Adrenal gland (tissue), 12 donors: ENCODE results near the gene LRRC56. TPM values are rescaled to one million over a fixed set of nuclear protein-coding genes. Genes with fewer than 3 reads are reported as not detected.
A peak's percentile ranks its signal among the peaks of the same experiment; 100 is the strongest.

Experiments
- DNase-seq, 7 donors: peaks; one replicate each; pipeline ENCODE4 v3.0.0-alpha.2; 2019 to 2020
- H3K27ac ChIP-seq, 5 donors: fragments of 200-600 bp; sonication (generic) in 4 of 5; 1 replicate in 3 of 5; 2 replicates in 2 of 5; pipeline versions ENCODE4 v1.5.1 to v1.8.0; 2016 to 2020; ENCODE audit warnings: mild to moderate bottlenecking in 1 of 5
- H3K27me3 ChIP-seq: fragments of 200-600 bp; 2 replicates; pipeline ENCODE4 v1.8.0; 2021
- H3K36me3 ChIP-seq, 2 donors: fragments of 200-600 bp; replicated peaks in 1 of 2; 1 replicate in 1 of 2; 2 replicates in 1 of 2; pipeline versions ENCODE4 v1.5.1 to v1.8.0; 2018 to 2022
- H3K4me1 ChIP-seq, 2 donors: fragments of 200-600 bp; replicated peaks in 1 of 2; 1 replicate in 1 of 2; 2 replicates in 1 of 2; pipeline versions ENCODE4 v1.5.1 to v1.8.0; 2018 to 2021
- H3K4me3 ChIP-seq, 4 donors: fragments of 200-600 bp; sonication (generic) in 3 of 4; one replicate each; pipeline ENCODE4 v1.5.1; 2016 to 2018
- H3K9me3 ChIP-seq, 3 donors: fragments of 200-600 bp; sonication (generic) in 1 of 3; replicated peaks in 1 of 3; 1 replicate in 2 of 3; 2 replicates in 1 of 3; pipeline versions ENCODE4 v1.5.1 to v1.8.0; 2016 to 2021
- CTCF ChIP-seq, 6 experiments: fragments of 450-650 bp in 4 of 6; fragments of 200-600 bp in 2 of 6; sonication (generic) in 1 of 6; IDR thresholded peaks; 1 replicate in 5 of 6; 2 replicates in 1 of 6; pipeline versions ENCODE4 v1.5.1 to v1.8.0; 2016 to 2021; ENCODE audit warnings: antibody characterized with exemption in 6 of 6, mild to moderate bottlenecking in 2 of 6, moderate library complexity in 1 of 6
- POLR2A ChIP-seq, 2 donors: fragments of 450-650 bp; IDR thresholded peaks; one replicate each; pipeline ENCODE4 v1.6.1; 2017; ENCODE audit warnings: antibody characterized with exemption in 2 of 2, mild to moderate bottlenecking in 2 of 2, moderate library complexity in 1 of 2
- WGBS, 4 donors: extraction: QIAGEN DNeasy Blood & Tissue Kit in 2 of 4; methylation state at CpG; one replicate each; pipeline versions ENCODE4 v1.1.5 to v1.1.7; 2013 to 2017; 5-methylcytosine and 5-hydroxymethylcytosine counted together
- intact Hi-C, 2 donors: fragments of 100-400 bp; cut with DNase I; formaldehyde crosslinking; loops; one replicate each; pipeline versions ENCODE4 v1.14.1 to v1.15.0; 2022 to 2023
- polyA plus RNA-seq, 3 donors: library from polyadenylated mRNA; stranded (reverse); fragments of 200-250 nt in 2 of 3; fragments of 350-450 nt in 1 of 3; fragmentation: Illumina TruSeq in 1 of 3; extraction: RNeasy Lipid Tissue Mini Kit (QIAGEN cat#74804) in 1 of 3; gene quantifications; one replicate each; pipeline ENCODE4 v1.2.3, GENCODE V29; 2013 to 2014
- total RNA-seq, 9 donors: library from RNA; depleted of rRNA in 4 of 9; stranded (reverse); fragments of >200 nt in 4 of 9; fragments of 120-200 nt in 1 of 9; fragmentation: NEBNext Ultra II Directional in 1 of 9; extraction: Animal tissue kit (Norgen Biotek cat#: 25700) in 1 of 9; gene quantifications; one replicate each; pipeline versions ENCODE4 v1.1.0 to v1.2.4, GENCODE V29; 2013 to 2023
- donor health status: healthy with polysubstance abuse.
- donor health status: Bipolar disorder and iron deficiency.
- donor health status: DM: yes; HTN: yes; CAD: no.
- donor health status: DM: no; HTN: no; CAD: no.
- donor health status: DM: no; HTN: no; CAD: no.
- donor health status: DM: yes; HTN: yes; CAD: no.

LRRC56 gene
- total and polyA plus RNA-seq, 12 donors, result 0.32 to 4.3 (median 0.96) TPM; not detected in 2

- WGBS, 4 donors, result 62 to 75% (median 68%) methylated on average over 7 of the region's 7 CpGs
- Histone ChIP-seq H3K27ac (peak overlapping the region in 4 of 5 donors; percentile 67 to 85 (median 82)), H3K36me3 (peaks cover 0 to 20% of the 10 kb centered on the region in 2 donors), H3K9me3 (no peaks in the 10 kb centered on the region), H3K27me3 (no peaks in the 10 kb centered on the region), H3K4me3 (peak overlapping the region in 1 of 4 donors; percentile 56), H3K4me1 (peaks cover 27 to 43% of the 10 kb centered on the region in 2 donors)
- TF ChIP-seq CTCF (IDR thresholded peaks at IDR 0.05) (no peak), POLR2A (IDR thresholded peaks at IDR 0.05) (no peak)
- intact Hi-C loops, result loop anchor here (5.0 to 10.0 kb wide), 2 partner anchors 50 to 53 kb away; partner anchors contain the start of gene PTDSS2 (in 2 of the 2)
- no peak for DNase-seq
Measured at GRCh38 chr11:504994-505344, 32.4 kb upstream of the LRRC56 start.

- peaks cover 0 to 6% of the 10 kb centered on the region in 2 donors for H3K36me3 ChIP-seq
- H3K4me1 ChIP-seq, result peaks cover 27 to 43% of the 10 kb centered on the region in 2 donors
- H3K27me3 ChIP-seq, result no peaks in the 10 kb centered on the region
- intact Hi-C loops, result loop anchor here in 1 of 2 donors (10.0 kb wide), 1 partner anchor 52 kb away; the partner anchor contains the start of gene PTDSS2
- peak overlapping the region; percentile 52 to 92 (median 80) for H3K4me3 ChIP-seq
- no peaks in the 10 kb centered on the region for H3K9me3 ChIP-seq
- H3K27ac ChIP-seq, result peak overlapping the region; percentile 98 to 100 (median 100)
- 0 to 1% (median 0%) methylated on average over 19 to 71 of the region's 71 CpGs for WGBS, 4 donors
- peak; percentile 75 to 90 for TF ChIP-seq POLR2A (IDR thresholded peaks at IDR 0.05)
- TF ChIP-seq CTCF (IDR thresholded peaks at IDR 0.05), result peak in 3 of 6 experiments; percentile 18 to 35 (median 31)
- DNase-seq, result peak; percentile 98 to 99 (median 98)
Measured at GRCh38 chr11:506238-506994, 30.9 kb upstream of the LRRC56 start.

- H3K36me3 ChIP-seq, result no peaks in the 10 kb centered on the region
- H3K4me1 ChIP-seq, result peaks cover 27 to 43% of the 10 kb centered on the region in 2 donors
- H3K9me3 ChIP-seq, result no peaks in the 10 kb centered on the region
- intact Hi-C loops, result loop anchor here in 1 of 2 donors (10.0 kb wide), 1 partner anchor 52 kb away; the partner anchor contains the start of gene PTDSS2
- peak in 1 of 6 experiments; percentile 12 for TF ChIP-seq CTCF (IDR thresholded peaks at IDR 0.05)
- TF ChIP-seq POLR2A (IDR thresholded peaks at IDR 0.05), result peak in 1 of 2 donors; percentile 56
- peak within 1 kb of the TSS; percentile 52 to 92 (median 80) for H3K4me3 ChIP-seq
- no peaks in the 10 kb centered on the region for H3K27me3 ChIP-seq
- WGBS, 4 donors, result 0 to 1% methylated on average over 92 of the region's 93 CpGs; no CpG with 5 or more reads in 2 of the 4 donors
- peak within 1 kb of the TSS; percentile 98 to 100 (median 100) for H3K27ac ChIP-seq
- peak; percentile 98 to 99 (median 99) for DNase-seq
Measured at GRCh38 chr11:506995-507726, 30.2 kb upstream of the LRRC56 start, which contains the start of gene RNH1. Gene RNH1 (minus strand): TSS chr11:507242. CDS start chr11:502162, 5,080 bp downstream.
